Activated CD4-positive, CD25-positive, alpha-beta regulatory T cell treated with anti-CD3 and anti-CD28 coated beads, Interleukin-2, amount 50 U/mL, for 24 hours (primary cell): Measurements from ENCODE around the gene UBE2D2.

Experiments
- ATAC-seq, 2 donors: fragments of 150-1000 bp; cut with Tn5 transposase; one replicate each; pipeline ENCODE4 v1.10.0; 2021; ENCODE audit warnings: mild to moderate bottlenecking in 1 of 2, moderate library complexity in 1 of 2

Gene UBE2D2

GRCh38 chr5:139676951-139677735 is 116.0 kb downstream of the UBE2D2 start:
- no peak for ATAC-seq
